ENCODE results near the gene PSMA1.

DNA sequence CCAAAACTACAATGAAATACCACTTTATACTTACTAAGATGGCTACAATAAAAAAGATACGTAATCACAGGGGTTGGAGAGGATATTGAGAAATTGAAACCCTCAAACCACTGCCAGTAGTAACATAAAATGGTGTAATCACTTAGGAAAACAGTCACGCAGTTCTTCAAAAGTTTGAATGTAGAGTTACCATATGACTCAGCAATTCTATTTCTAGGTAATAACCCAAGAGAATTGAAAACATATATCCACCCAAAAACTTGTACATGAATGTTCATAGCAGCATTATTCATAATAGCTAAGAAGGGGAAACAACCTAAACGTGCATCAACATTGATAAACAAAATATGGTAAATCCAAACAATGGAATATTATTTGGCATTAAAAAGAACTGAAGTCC is 24.4 kb upstream of the PSMA1 start:
- TF ChIP-seq CTCF (IDR thresholded peaks at IDR 0.05; ENCODE audit: borderline replicate concordance, extremely low read depth, low read length, poor library complexity, severe bottlenecking) (no peak), EZH2 (IDR thresholded peaks at IDR 0.05; ENCODE audit: borderline replicate concordance, low read depth, low read length, severe bottlenecking) (no peak)
